GM12891 (cell line): Measurements from ENCODE around the gene NHLRC2.

ENCODE experiments used
- POLR2A ChIP-seq: IDR thresholded peaks from 2 replicates; pipeline ENCODE4 v1.6.1; 2011; ENCODE audit warnings: low read depth, low read length, control low read depth
- POLR2AphosphoS5 ChIP-seq: IDR thresholded peaks from 2 replicates; pipeline ENCODE4 v1.6.1; 2011; ENCODE audit warnings: low read depth, low read length, control low read depth
- SPI1 ChIP-seq: IDR thresholded peaks from 2 replicates; pipeline ENCODE4 v1.6.1; 2011; ENCODE audit warnings: low read depth, low read length, control low read depth
- TAF1 ChIP-seq: IDR thresholded peaks from 2 replicates; pipeline ENCODE4 v1.6.1; 2011; ENCODE audit warnings: low read depth, low read length, control low read depth

GRCh38 chr10:113941140-113941539, 86.7 kb downstream of the NHLRC2 start:
- TF ChIP-seq POLR2A (no peak), TAF1 (no peak), POLR2AphosphoS5 (no peak), SPI1 (no peak)
